GM21529 (cell line): ENCODE measurements around the gene PGPEP1.

ENCODE experiments used
- ATAC-seq: cut with Tn5 transposase; IDR thresholded peaks from one replicate; pipeline ENCODE4 v1.9.1; 2021; ENCODE audit not compliant: unreplicated experiment

PGPEP1 gene, protein sequence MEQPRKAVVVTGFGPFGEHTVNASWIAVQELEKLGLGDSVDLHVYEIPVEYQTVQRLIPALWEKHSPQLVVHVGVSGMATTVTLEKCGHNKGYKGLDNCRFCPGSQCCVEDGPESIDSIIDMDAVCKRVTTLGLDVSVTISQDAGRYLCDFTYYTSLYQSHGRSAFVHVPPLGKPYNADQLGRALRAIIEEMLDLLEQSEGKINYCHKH

DNA sequence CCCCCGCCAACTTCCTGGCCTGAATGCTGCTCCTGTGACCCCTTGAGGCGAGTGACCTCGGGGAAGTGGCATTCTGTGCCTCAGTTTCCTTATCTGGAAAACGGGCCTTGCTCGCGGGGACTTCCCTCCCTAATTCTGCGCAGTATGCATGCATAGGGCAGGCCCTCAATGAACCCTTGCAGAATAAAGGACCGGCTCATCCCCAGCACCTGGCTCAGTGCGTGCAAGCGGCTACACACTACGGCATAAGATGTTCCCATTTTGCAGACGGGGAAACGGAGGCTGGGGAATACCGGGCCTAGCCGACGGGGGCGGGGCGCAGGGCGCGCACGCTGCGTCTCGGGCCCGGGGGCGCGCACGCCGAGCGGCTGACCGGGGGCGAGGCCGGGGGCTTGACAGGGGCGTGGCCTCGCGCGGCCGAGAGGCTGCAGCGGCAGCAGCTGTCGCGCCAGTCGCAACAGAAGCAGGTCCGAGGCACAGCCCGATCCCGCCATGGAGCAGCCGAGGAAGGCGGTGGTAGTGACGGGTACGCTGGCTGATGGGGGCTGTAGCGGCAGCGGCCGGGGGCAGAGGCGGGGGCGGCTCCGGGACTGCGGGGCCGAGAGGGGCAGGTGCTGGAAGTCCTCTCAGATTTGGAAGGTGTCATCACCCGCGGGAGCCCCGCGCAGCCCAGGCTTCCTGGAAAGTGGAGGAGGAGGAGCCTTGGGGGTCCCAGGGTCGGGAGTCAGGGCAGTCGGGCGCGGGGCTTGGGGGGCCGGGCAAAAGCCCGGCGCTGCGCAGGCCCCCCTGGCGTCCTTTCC, at the start of gene PGPEP1:
PGPEP1 (plus strand) TSS at position 409 of the 800 bp plus-strand sequence; CDS start at position 493, 84 bp downstream.
- no peak for ATAC-seq

DNA sequence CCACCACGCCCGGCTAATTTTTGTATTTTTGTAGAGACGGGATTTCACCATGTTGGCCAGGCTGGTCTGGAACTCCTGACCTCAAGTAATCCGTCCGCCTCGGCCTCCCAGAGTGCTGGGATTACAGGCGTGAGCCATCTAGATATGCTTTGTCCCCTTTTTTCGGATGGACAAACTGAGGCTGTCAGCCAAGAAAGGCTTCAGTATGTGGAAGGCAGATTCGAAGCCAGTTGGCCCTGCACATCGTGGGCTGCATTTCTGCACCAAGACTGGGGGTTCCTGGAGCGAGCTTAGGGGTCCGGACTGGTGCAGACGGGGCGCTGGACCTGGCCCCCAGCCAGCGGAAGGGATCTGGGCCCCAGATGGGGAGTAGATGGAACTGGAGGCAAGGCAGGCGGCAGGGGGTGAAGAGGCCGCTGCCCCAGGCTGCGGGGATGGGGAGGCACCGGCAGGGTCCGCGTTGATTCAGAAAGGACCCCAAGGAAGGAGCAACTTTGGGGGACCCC, 49.3 kb upstream of the PGPEP1 start:
- peak; percentile 11 for ATAC-seq

DNA sequence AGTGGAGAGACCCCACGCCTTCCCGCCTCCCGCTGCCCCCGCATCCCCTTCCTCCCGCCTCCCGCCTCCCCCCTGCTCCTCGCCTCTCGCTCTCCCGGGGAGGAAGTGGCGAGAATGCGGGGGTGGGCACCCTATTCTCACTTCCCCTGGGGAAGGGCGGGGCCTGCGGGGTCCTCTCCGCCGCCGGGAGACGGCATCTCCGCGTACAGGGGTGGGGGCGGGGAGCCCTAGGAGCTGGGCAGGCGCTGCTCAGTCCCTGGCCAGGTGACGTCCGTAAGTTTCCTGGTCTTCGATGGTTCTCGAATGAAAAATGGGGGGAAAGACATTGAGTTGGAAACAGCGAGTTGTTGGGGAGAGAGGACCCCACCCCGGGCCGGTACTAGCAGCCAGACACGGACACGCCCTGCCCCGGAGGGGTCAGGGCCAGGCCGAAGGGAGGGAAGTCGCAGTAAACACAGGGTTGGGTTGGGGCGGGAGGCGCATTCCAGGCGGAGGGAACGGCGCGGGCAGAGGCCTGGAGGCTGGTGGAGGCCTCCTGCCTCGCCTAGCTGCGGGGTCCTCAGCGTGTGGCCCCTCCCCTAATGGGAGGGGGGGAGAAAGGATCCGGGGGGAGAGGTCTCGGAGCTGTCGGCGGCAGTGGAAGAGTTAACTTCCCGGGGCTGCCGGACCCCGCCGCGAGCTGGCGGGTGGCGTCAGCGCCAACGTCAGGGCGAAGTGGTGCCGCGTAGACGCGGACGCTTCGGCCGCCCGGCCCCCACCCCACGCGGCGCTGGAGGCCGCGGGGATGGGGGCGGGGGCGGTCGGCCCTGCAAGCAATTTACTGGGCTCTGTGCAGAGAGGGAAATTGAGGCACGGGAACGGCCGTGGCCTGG, 48.6 kb upstream of the PGPEP1 start:
- peak; percentile 45 for ATAC-seq

DNA sequence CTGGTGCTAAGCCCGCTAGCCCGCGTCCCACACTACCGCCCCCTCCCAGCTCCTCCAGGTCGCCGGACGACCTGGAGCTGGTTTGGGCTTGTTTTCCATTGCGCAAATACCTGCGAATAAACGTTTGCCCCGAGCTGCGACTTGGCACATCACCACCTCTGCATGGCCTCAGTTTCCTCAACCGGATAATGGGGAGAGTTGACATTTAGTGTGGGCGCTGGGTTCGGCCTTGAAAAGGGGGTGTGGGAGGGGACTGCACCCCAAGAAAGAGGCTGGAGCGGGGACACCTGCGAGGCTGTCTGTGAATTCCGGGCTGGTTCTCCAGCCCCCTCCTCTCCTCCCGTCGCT, 48.0 kb upstream of the PGPEP1 start:
- no peak for ATAC-seq

DNA sequence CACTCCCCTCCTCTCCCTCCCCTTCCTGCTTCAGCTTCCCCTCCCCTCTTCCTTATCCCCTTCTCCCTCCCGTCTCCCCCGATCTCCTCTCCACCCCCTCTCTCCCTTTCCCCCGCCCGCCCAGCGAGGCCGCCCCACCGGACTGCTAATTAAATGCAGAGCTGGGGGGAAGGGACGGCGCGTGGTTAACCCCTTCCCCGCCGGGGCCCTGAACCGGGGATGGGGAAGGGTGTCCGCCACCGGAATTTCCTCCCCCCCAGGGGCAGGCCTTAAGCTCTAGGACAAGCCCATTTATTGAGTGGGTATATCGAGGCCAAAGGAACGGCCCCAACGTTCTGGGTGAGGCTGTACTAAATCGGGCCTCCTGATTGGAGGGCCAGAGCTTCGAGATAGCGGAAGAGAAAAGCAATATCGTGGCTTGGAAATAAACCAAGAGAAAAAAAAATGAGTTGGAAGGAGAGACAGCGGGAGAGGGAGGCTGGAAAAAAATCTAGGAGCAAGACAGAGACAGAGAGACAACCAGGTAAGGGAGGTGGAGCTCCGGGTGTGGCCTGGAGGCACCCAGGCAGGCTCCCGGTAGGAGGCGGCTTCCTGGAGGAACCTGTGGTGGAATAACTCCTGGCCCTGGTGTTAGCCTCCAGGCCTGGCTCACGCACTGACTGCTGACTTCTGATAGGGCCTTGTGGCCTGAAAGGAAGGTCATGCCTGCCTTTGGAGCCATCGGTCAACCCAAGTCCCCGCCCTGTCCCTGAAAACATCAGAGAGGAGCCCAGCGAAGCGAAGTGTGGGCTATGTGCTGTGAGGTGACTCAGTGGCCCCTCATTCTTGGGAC, 47.4 kb upstream of the PGPEP1 start:
- no peak for ATAC-seq

DNA sequence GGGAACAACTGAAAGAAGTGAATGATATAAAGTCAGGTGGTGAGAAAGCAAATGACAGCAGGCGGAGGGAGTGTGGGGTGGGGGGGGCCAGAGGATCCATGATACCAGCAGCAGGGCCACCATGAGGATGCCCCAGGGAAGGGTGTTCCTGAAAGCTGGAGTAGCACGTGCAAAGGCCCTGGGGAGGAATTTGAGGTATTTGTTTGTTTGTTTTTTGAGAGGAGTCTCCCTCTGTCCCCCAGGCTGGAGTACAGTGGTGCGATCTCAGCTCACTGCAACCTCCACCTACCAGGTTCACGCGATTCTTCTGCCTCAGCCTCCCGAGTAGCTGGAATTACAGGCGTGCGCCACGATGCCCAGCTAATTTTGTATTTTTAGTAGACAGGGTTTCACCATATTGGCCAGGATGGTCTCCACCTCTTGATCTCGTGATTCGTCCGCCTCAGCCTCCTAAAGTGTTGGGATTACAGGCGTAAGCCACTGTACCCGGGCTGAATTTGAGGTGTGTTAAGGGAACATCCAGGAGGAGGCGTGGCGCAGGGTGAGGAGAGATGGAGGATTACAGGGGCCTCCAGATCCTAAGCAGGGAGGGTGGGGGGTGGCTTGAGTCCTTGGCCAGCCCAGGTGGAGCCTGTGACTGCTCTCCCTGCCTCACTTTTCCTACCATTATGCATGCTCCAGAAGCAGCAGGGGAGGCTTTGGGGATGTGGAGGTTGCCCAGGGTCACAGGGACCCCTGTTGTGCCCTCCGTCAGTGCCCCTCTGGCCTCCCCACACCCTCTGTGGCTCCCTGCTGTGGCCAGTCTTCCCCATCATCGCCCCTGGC, 46.5 kb upstream of the PGPEP1 start:
- no peak for ATAC-seq

DNA sequence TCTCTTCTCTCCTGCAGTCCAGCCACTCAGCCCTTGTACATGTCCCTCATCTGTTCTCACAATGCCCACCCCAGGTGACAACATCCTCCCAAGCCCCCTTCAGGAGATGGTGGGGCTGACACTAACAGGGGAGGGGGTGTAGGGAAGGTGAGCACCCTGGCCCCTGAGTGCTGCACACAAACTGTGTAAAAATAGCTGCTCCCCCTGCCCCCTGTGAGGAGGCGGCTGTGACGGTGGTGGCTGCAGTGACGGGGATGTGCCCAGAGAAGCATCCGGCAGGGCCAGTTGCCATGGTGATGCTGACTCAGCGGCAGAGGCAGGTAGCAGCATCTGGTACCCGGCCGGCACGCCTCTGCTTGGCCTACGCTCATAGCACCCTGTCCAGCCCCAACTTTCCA, 45.9 kb upstream of the PGPEP1 start:
- no peak for ATAC-seq

DNA sequence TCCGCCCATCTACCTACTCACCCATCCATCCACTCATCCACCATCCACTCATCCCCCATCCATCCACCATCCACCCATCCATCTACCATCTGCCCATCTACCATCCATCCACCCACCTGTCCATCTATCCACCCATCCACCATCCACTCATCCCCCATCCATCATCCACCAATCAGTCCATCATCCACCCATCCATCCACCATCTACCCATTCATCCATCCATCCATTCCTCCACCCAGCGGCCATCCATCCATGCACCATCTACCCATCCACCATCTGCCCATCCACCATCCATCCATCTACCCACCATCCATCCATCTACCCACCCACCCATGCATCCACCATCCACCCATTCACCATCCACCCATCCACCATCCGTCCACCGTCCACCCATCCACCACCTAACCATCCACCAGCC, 45.4 kb upstream of the PGPEP1 start:
- ATAC-seq, result no peak

DNA sequence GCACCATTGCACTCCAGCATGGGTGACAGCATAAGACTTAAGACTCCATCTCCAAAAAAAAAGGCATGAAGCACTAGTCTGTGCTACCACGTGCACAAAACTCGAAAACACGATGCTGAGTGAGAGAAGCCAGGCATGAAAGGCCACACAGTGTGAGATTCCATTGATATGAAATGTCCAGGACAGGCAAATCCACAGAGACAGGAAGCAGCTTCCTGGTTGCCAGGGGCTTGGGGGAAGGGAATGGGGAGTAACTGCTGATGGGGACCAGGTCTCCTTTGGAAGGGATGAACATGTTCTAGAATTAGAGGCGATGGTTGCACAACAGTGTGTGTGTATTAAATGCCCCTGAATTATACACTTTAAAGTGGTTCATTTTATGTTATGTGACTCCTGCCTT, 43.1 kb upstream of the PGPEP1 start:
- no peak for ATAC-seq

DNA sequence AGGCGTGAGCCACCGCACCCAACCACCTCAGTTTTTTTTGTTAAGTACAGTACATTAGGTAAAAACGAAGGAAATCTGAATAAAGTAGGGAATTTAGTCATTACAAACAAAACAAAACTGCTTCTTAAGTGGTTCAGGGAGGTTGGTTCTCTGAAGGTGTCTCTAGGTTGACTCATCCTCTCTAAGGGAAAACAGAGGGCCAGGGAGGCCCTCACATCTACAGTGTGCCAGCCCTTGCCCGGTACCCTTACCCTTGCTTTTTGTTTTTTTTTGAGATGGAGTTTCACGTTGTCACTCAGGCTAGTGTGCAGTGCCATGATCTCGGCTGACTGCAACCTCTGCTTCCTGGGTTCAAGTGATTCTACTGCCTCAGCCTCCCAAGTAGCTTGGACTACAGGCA, 41.8 kb upstream of the PGPEP1 start:
- ATAC-seq, result no peak

DNA sequence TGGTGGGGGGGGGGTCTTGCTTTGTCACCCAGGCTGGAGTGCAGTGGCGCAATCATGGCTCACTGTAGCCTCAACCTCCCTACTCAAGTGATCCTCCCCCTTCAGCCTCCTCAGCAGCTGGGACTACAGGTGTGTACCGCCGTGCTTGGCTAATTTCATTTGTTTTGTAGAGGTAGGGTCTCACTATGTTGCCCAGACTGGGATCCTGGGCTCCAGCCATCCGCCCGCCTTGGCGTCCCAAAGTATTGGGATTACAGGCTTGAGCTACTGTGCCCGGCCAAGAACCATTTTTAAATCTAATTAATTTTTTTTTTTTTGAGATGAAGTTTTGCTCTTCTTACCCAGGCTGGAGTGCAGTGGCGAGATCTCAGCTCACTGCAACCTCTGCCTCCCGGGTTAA, 40.7 kb upstream of the PGPEP1 start:
- ATAC-seq, result no peak

DNA sequence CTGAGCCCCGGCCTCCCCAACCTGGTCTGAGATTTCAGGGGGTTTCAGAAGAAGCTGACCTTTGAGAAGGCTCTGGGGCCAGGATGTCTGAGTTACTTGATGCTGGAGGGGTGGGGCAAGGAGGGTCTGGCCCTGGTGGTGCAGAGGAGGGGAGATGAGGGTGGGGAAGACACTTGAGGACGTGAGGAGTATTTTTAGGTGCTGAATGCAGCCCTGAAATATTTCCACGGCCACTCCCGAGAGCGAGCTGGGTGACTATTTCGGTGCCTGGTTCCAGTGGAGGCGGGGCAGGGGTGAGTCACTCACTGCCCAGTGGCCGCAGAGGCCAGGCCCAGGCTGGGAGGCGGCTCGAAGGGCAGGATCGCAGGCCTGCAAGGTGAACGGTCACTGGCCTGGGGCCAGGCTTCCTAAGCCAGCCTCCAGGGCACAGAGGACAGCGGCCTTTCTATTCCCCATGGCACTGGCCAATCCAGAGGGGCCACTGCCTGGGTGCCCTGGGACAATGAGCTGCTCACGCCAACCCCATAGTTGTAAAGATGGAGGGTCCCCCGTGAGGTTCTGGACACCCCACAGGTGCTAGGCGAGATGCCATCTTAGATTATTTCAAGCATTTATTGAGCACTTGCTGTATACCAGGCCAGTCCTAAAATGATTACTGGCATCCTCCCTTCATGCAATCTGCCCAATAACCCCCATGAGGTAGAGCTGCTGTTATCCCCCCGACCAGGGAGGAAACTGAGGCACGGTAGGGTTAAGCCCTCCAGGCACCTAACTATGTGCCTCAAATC, 39.3 kb upstream of the PGPEP1 start:
- no peak for ATAC-seq

DNA sequence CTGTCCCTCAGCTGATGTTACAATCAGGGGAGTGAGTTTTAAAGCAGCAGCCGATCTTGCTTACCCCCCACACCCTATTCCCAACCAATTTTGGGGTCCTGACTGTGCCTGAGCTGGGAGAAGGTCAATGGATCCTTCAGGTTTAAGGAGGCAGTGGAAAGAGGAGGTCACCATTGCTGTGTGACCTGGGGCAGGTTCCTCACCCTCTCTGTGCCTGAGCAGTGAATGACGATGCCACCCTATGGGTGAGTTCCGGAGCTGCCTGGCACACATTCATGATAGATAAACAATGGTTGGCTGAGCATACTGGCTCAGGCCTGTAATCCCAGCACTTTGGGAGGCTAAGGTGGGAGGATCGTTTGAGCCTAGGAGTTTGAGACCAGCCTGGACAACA, 38.7 kb upstream of the PGPEP1 start:
- ATAC-seq, result no peak

DNA sequence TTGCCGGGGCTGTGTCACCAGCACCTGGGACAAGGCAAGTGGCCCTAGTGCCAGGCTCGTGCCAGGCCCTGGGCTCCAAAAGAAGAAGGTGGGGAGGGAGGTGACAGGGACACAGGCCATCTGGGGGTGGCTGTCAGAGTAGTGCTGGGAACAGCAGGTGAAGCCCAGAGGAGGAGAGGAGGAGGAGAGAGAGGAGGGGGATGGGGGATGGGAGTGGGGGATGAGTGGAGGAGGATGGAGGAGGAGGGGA, 36.3 kb upstream of the PGPEP1 start:
- no peak for ATAC-seq

DNA sequence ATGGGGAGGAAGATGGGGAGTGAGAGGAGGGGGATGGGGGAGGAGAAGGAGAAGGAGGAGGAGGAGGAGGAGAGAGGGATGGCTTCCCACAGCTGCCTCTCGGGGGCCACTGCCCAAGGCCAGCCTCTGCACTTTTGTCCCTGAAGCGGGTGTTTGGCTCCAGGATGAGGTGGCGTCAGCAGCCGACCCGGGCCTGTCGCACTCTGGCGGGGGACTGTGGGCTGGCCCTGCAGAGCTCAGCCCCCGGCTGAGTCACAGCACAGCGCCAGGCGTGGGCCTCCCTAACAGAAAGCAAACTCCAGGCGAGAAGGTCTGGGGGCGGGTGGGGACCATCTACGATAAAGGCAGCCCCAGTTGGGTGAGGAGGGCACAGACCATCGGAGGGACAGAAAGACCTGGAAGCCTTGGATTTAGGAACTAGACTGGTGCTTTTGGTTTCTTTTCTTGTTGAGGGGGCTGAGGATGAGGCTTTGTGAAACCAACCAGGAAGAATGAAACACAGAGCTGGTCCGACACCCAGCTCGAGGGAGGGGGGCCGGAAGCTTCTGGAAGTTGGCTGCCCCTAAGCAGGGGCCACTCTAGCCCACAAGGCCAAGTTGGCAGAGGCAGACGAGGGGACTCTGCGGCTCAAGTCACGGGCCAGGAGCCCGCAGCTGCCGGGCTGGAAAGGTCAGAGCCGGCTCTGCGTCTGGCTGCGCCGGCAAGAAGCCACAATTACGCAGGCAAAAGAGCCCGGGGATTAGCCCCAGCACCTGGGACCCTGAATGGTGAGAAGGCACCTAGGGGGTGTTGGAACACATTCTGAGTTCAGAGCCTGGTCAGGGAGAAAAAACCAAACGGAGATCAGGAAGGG, 35.7 kb upstream of the PGPEP1 start:
- ATAC-seq, result no peak

DNA sequence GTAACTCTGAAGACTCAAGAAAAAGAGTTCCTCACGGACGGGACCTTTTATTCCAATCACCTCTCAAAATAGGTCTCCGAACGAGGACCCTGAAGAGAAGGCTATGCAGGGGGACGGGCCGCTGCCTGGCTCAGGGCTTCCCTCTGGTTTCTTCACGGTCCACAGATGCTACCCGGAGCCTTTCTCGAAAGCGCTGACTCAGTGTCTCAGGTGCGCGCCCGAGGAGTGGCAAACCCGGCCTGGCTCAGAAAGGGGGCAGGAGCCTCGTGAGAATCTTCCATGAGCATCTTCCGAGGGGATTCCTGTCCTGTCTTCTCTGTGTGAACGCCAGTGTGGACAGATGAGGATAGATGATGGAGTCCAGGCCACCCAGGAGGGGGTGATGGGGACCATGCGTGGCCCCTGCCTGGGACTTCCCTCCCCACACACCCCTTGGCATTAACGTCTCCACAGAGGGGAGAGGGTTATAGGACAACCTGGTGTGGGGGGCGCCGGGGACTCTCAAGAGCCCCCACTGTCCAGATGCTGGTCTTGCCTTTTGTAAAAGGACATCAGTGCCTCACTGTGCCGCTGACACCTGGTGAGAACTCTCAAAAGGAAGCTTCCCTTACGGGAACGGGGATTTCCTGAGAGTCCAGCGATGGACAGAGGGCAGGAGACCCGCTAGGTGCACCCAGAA, 34.0 kb upstream of the PGPEP1 start:
- no peak for ATAC-seq

DNA sequence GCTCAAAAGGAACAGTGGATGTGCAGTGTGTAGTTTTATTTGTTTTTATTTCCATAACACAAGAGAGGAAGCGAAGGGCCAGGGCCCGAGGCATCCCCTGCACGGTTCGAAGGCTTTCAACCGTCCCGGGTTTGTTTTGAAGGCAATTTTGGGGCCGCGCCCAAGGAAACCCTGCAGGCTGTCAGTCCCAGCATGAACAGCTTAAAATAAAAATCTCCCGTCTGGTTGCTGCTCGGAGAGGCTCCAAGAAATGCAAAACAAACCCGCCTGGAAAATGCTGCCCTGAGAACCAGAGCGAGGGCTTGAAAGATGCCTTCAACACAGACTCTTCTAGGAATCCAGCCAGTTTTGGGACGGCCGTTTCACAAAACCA, 33.5 kb upstream of the PGPEP1 start:
- ATAC-seq, result no peak

DNA sequence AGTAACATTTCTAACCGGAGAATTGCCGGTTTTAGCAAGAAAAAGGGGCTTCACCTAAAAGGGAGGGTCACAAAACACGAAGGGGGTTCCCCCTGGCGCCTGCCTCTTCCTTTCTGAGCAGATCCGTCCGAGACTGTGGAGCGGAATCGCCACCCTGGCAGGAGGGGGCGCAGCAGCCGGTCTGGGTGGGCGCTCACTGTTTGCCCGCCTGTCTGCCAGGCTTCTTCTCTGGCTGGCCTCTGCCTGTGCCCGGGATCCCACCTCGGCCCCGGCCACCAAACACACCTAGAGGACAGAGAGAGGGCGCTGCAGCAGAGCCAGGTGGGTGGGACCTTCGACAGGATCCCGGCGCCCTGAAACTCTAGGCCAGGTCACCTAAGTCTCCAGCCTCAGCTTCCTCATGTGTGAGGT, 33.1 kb upstream of the PGPEP1 start:
- ATAC-seq, result no peak
